SU-DHL-6 (cell line): ENCODE results near the gene ERFL.

ENCODE experiments used
- CTCF ChIP-seq: fragments of 200-600 bp; sonication (generic); IDR thresholded peaks from one replicate; pipeline ENCODE4 v1.5.1; 2017; ENCODE audit warnings: antibody characterized with exemption, mild to moderate bottlenecking, low read length, moderate library complexity; ENCODE audit not compliant: insufficient read depth, poor library complexity, severe bottlenecking
- EZH2phosphoT487 ChIP-seq: fragments of 200-600 bp; sonication (generic), shearing (Covaris generic); conservative IDR thresholded peaks from 2 replicates; pipeline ENCODE4 v1.6.1; 2018; ENCODE audit warnings: mild to moderate bottlenecking, antibody characterized with exemption, low read length, moderate library complexity, mixed read lengths

GRCh38 chr19:41898235-41898634, 30.0 kb downstream of the ERFL start:
- TF ChIP-seq CTCF (no peak), EZH2phosphoT487 (no peak)
